GM13976 (cell line): ENCODE data around the gene LRRC59.
A peak's percentile ranks its signal among the peaks of the same experiment; 100 is the strongest.

Experiments used
- DNase-seq: peaks from one replicate; pipeline ENCODE4 v3.0.0; 2012; ENCODE audit warnings: low spot score
- in situ Hi-C: fragments of 300-500 bp; cut with MboI; formaldehyde crosslinking; loops from one replicate; pipeline ENCODE4 v1.12.0; 2022; ENCODE audit warnings: low sequenced_read_pairs, mixed read lengths, inconsistent platforms; ENCODE audit not compliant: unreplicated experiment
- TF ChIP-seq, protein P1 (sequence below): IDR thresholded peaks from 2 replicates; pipeline ENCODE4 v1.5.1; 2012; ENCODE audit warnings: borderline replicate concordance, mild to moderate bottlenecking; ENCODE audit not compliant: insufficient read depth; ENCODE audit errors: extremely low read depth, missing control alignments, control extremely low read depth

The LRRC59 gene

DNA sequence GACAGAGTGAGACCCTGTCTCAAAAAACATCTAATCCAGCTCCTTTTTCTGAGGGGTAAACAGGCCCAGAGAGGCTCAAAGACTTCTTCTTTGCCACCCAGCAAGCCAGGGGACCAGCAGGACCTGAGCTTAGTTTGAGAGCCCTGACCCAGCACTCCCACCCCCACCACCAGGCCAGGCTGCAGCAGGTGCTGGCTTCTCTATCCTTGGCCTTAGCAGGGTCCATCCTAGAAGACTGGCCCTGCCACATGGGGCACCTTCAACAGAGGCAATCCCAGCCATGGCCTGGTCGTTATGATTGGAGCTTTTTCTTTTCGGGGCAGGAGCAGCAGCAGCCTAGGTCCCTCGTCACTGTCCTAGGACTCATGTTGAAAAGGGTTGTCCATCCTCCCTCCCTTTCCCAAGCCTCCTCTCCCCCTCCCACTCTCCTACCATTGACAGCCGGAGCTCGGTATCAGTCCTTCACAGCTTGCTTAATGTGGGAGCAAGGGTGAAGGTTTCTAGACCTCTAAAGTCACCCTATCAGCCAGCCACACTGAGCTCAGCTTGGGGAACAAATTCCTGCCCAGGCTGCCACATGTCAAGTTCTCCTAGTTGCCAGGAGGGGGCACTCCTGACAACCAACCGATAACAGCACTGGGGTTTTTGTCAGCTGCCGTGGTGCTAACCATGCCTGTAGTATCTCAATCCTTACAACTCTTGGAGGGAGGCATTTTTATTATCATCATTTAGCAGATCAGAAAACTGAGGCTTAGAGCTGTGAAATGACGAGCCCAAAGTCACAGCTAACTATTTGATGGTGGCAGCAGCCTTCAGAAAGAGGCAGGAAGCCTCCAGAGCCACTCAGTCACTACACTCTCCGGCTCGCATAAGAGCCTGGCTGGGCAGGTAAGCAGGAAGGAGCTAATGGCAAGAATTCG is 35.5 kb downstream of the LRRC59 start:
- peak; percentile 85 for DNase-seq
- TF ChIP-seq, protein P1, sequence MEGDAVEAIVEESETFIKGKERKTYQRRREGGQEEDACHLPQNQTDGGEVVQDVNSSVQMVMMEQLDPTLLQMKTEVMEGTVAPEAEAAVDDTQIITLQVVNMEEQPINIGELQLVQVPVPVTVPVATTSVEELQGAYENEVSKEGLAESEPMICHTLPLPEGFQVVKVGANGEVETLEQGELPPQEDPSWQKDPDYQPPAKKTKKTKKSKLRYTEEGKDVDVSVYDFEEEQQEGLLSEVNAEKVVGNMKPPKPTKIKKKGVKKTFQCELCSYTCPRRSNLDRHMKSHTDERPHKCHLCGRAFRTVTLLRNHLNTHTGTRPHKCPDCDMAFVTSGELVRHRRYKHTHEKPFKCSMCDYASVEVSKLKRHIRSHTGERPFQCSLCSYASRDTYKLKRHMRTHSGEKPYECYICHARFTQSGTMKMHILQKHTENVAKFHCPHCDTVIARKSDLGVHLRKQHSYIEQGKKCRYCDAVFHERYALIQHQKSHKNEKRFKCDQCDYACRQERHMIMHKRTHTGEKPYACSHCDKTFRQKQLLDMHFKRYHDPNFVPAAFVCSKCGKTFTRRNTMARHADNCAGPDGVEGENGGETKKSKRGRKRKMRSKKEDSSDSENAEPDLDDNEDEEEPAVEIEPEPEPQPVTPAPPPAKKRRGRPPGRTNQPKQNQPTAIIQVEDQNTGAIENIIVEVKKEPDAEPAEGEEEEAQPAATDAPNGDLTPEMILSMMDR: peak; percentile 70
- in situ Hi-C loops: no loop called here

- TF ChIP-seq, protein P1: no peak
- in situ Hi-C loops: no loop called here
Observed at GRCh38 chr17:50360486-50361115, 36.7 kb downstream of the LRRC59 start.

DNA sequence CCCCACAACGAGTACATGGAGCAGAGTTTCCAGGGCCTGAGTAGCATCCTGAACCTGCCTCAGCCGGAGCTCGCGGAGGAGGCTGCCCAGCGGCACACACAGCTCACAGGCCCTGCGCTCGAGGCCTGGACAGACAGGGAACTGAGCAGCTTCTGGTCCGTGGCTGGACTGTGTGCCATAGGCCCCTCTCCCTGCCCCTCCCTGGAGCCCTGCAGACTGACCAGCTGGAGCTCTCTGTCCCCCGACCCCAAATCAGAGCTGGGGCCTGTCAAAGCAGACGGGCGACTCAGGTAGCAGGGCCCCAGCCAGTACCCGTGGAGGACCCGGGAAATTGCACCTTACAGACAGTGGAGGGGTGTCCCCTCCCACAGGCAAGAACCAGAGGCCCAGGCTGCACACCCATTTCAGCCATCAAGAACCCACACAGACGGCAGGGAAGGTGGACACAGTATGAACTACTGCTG is 37.3 kb downstream of the LRRC59 start:
- no peak for DNase-seq
- in situ Hi-C loops: no loop called here
- TF ChIP-seq, protein P1: no peak

More at GRCh38 chr17:50360486-50361115, 36.7 kb downstream of the LRRC59 start:
- no peak for DNase-seq

GRCh38 chr17:50359005-50359699 is 38.2 kb downstream of the LRRC59 start:
- TF ChIP-seq, protein P1: no peak
- in situ Hi-C loops: no loop called here

DNA sequence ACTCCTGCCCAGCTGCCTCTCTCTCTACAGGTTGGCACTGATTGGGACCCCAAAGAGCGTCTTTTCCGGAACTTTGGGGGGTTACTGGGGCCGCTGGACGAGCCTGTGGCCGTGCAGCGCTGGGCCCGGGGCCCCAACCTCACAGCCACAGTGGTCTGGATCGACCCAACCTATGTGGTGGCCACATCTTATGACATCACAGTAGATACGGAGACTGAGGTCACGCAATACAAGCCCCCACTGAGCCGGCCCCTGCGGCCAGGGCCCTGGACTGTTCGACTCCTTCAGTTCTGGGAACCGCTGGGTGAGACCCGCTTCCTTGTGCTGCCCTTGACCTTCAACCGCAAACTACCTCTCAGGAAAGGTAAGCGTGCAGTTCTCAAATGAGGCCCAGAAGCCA is 39.1 kb downstream of the LRRC59 start:
- TF ChIP-seq, protein P1: no peak
- in situ Hi-C loops: no loop called here
- no peak for DNase-seq

More at GRCh38 chr17:50359005-50359699, 38.2 kb downstream of the LRRC59 start:
- DNase-seq: no peak

DNA sequence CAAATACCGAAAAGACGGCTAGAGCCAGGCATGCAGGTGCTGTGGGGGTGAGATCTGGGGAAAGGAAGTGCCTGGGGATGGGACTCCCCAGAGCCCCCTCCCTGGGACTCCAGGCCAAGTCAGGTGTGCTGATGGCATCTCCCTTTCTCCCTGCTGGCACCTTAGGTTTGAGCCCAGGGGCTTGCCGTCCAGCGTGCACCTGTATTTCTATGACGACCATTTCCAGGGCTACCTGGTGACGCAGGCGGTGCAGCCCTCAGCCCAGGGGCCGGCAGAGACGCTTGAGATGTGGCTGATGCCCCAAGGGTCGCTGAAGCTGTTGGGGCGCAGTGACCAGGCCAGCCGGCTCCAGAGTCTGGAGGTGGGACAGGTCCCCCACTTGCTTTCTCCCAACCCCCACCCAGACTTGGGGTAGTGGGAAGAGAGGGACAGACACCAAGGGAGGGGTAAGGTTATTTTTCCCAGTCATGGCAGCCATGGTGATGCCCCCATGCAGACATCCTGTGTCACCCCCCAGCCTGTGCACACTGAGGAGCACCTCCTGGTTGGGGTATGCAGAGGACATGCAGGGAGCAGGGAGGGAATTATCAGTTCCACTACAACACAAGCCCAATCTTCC is 40.3 kb downstream of the LRRC59 start:
- TF ChIP-seq, protein P1: no peak
- in situ Hi-C loops: no loop called here
- no peak for DNase-seq
